Activated gamma-delta T cell (primary cell): ENCODE data around the gene TAF6.
A peak's percentile ranks its signal among the peaks of the same experiment; 100 is the strongest.
"Not testable (repeated sequence)": the region's sequence is repeated elsewhere in the genome, so short reads cannot be mapped to it uniquely, and the experiment has no call there.

Experiments used
- DNase-seq: peaks from one replicate; lab custom pipeline; 2025; lab: John Stamatoyannopoulos, UW

TAF6 gene

DNA sequence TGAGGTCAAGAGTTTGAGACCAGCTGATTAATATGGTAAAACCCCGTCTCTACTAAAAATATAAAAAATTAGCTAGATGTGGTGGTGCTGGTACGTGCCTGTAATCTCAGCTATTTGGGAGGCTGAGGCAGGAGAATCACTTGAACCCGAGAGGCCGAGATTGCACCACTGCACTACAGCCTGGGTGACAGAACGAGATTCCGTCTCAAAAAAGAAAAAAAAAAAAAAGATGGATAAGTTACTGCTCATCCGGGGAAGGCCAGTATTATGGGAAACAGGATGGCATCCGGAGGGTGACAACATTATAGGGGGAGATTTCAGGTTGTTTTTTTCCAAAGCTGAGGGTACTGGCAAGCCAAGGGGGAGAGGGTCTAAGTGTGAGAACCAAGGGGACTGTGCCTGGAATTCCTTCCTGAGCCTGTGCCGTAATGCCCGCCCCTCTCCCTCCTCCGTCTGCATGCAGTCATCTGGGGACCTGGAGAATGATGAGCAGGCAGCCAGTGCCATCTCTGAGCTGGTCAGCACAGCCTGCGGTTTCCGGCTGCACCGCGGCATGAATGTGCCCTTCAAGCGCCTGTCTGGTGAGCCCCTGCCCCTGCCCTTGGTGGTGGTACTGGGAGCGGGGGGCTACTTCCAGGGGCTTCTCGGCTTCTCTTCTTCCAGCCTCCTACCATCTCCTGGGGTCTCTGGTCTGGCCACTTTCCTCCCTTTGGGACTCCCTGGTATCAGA is 33.9 kb upstream of the TAF6 start:
- DNase-seq, result no peak

DNA sequence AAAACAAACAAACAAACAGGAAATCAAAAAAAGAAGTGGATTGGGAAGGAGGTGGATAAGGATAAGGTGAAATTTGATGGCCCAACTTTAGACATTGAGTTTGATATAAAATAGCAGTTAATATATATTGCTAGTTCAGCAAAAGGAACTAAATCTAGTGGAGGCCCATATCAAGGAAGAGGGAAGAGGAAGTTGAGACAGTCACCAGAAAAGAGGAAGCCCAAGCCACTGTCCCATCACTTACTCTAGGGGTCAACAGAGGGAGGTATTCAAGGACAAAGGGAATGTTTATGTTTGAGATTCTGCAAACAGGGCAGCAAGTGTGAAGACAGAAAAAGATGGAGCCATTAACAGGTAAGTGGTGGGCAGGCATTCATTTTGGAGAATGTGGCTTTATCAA is 33.2 kb upstream of the TAF6 start:
- no peak for DNase-seq

DNA sequence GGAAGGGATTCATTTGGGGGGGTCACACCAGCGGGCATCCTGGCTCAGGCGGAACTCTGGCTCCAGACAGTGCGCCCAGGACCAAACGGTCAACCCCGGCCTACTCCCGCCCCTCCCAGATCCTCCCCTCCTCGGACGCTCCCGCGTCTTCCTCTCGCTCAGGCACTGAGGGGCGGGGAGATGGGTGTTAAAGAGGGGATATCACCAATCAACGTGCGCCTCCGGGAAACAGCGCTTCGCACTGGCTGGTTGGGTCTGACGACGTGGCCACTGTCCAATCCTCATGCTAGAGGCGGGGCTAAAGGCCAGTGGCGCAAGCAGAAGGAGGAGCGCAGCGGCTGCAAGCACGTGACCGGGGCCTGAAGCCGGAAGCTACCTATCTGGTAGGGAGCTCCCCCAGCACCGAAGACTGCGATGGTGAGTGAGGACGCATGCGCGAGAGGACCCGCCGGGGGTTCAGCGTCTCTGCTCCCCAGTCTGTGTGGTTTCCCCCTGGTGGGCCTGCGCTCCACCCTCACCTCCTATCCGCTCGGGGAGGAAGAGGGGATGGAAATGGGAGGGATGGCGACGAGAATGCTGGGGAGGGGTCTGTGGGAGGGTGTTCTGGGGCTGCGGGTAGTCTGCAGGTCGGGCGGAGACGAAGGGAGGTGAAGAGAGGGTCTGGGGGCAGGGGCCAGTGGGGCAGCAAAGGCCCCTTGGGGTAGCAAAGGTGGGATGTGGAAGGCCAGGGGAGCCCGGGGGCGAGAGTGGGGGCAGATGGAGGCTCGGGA is 29.6 kb upstream of the TAF6 start, which contains the start of gene LAMTOR4:
Gene LAMTOR4 (plus strand): TSS at position 360 of the 770 bp plus-strand sequence. CDS start 55 bp downstream, at position 415.
- peak; percentile 87 for DNase-seq

DNA sequence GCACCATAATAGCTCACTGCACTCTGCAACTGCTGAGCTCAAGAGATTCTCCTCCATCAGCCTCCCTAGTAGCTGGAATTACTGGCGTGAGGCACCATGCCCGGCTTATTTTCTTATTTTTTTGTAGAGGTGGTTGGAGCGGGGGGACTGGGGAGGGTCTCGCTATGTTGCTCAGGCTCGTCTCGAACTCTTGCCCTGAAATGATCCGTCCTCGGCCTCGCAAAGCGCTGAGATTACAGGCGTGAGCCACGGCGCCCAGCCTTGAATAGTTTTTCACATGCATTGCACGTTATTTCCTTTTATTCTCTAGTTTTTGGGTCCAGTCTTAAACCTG is 29.0 kb upstream of the TAF6 start:
- DNase-seq, result no peak

DNA sequence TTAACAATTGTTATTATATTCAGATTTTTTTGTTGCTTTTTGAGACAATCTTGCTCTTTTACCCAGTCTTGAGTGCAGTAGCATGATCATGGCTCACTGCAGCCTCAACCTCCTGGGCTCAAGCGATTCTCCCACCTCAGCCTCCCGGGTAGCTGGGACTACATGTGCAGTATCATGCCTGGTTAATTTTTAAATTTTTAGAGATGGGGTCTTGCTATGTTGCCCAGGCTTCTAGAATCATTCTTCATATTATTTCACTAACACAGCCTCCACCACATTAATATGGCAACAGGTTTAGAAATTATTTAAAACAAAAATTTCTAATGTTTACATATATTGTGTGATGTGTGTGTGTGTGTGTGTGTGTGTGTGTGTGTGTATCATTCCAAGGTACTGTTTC is 28.1 kb upstream of the TAF6 start:
- DNase-seq, result no peak

DNA sequence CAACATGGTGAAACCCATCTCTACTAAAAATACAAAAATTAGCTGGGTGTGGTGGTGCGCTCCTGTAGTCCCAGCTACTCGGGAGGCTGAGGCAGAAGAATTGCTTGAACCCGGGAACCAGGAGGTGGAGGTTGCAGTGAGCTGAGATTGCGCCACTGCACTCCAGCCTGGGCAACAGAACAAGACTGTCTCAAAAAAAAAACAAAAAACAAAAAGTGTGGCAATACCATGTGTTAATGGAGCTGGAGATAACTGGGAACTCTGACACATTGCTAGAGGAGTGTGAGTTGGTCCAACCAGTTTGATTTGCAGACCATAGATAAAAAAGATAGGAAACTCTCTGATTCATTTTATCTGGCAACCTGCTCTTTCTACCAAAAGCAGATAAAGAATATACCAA is 27.2 kb upstream of the TAF6 start:
- DNase-seq, result not testable (repeated sequence)

DNA sequence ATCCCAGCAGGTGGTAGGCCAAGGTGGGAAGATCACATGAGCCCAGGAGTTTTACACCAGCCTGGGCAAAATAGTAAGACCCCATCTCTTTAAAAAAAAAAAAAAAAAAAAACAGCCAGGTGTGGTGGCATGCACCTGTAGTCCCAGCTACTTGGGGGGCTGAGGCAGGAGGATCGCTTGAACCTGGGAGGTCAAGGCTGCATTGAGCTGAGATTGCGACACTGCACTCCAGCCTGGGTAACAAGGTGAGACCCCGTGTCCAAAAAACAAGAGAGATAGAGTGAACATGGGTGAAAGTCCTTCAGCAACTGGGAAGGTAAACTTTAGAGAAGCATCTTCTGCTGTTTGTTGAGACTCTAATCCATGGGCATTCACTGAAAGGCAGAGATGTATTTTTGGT is 23.3 kb upstream of the TAF6 start:
- DNase-seq, result no peak

DNA sequence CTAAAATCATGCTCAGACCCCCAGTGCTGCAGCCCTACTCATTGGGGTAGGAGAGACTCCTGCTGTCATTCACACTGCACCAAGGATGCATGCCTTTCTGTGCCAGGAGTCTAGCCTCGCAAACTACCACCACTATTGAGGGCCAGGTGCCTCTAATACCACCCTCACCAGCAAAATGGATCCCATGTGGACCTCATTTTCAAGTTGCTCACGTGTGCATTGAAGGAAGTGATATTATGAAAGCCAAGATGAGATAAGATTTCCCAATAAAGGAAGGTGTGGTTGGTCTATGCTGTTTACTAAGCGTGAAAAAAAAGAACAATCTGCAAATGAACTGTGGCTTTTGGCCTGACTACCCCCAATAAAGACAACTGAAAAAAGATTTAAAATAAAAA is 22.4 kb upstream of the TAF6 start:
- DNase-seq, result no peak

DNA sequence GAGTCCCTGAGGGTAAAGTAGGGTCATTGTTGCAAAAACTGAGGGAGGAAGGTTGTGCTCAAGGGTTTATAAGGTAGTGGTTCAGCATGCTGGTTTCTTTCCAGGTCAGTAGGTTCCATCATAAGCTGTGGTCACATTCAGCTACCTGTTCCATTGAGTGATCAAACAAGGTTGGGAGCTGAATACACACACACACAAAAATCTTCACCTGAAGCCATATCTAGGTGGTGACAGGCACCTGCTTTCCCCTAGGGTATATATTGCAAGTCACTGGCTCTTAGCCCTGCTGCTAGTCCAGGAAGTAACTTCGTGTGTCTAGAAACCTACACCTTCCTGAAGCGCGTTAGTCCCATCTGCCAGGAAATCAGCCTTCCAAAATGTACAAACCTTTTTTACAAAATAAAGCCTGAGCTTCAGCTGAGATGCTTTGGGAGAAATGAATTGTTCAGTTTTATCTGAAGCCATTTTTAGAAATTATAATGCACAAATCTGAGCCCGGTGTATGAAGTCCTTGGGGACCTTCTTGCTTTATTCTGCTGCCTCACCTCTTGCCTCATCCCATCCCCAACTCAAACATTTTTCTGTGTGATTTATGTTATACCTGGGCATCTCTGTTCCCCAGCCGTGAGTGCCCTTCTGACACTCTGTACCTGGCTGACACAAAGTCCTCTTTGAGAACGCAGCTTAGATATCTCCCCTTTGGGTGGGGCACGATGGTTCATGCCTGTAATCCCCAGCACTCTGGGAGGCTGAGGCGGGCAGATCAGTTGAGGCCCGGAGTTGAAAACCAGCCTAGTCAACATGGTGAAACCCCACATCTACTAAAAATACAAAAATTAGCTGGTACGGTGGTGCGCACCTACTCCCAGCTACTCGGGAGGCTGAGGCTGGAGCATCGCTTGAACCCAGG is 18.9 kb upstream of the TAF6 start:
- no peak for DNase-seq

DNA sequence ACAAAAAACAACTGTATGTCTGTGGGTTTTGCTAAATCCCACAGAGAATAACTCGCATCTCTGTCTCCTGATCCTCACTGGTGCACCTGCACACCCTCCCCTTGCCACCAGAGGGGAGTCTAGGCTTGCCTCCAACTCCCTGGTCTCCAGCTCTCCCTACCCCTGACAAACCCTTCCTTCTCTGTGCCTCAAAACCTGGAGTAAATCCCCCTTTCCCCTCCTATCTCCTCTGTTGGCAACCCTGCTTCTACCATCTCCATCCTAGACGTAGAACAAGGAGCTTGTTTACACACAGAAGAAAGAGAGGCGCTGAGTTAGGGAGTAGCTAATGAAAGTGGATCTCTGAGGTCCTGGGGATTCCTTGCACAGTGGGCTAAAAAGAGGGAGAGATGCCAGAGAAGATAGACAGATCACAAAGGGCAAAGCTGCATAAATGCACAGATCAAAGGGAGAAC is 13.6 kb upstream of the TAF6 start:
- no peak for DNase-seq

DNA sequence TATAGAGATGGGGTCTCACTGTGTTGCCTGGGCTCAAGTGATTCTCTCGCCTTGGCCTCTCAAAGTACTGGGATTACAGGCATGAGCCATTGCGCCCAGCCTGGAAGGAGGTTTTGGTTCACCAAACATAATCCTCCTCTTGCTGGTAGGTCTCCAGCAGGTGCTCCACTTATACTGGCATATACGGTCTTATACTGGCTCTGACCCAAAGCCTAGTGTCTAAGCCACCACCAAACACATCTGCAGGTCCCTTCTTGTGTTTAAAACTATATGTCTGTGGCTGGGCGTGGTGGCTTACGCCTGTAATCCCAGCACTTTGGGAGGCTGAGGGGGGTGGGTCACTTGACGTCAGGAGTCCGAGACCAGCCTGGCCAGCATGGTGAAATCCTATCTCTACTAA is 13.0 kb upstream of the TAF6 start:
- no peak for DNase-seq

DNA sequence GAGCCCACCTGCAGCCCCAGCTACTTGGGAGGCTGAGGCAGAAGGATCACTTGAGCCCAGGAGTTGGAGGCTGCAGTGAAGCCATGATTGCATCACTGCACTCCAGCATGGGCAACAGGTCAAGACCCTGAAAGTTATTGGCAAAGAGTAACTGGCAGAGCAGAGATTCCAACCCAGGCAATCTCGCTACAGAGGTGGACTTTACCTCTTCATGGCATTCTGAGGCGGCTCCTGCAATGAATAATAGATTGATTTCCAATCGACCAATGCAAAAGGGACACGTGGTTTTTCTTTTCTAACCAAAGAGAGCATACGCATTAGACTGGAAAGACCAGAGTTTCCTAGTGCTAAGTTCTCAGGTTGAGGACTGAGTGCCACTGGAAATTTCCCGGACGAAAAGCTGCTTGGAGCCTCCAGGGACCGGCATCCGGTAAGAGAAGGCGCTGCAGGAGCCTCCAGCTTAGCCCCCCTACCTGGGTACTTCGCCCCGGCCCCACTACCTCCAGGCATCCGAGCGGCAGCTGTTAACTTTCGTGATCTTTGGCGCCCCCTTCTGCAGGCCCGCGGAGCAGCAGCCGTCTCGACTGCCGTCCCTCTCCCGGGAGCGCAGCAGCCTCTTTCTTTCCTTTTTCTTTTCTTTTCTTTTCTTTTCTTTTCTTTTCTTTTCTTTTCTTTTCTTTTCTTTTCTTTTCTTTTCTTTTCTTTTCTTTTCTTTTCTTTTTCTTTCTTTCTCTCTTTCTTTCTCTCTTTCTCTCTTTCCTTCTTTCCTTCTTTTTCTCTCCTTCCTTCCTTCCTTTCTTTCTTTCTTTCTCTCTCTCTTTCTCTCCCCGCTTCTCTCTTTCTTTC is 11.7 kb upstream of the TAF6 start:
- DNase-seq, result peak; percentile 44

DNA sequence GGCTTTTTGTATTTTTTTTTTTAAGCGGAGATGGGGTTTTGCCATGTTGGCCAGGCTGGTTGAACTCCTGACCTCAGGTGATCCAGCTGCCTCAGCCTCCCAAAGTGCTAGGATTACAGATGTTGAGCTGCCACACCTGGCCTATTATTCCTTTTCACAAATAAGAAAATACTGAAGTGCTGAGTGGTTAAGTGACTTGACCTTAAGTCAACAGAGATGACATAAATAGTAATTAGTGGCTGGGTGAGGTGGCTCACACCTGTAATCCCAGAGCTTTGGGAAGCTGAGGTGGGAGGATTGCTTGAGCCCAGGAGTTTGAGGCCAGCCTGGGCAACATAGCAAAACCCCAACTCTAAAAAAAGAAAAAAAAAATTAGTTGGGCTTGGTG is 11.1 kb upstream of the TAF6 start:
- not testable (repeated sequence) for DNase-seq

DNA sequence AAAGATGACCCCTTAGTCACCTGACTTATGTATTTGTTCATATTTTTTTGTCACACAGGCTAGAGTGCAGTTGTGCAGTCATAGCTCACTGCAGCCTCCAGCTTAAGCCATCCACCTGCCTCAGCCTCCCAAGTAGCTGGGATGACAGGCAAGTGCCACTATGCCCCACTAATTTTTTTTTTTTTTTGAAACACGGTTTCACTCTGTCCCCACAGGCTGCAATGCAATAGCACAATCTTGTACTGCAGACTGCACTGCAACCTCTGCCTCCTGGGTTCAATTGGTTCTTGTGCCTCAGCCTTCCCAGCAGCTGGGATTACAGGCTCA is 9.4 kb upstream of the TAF6 start:
- DNase-seq, result no peak

DNA sequence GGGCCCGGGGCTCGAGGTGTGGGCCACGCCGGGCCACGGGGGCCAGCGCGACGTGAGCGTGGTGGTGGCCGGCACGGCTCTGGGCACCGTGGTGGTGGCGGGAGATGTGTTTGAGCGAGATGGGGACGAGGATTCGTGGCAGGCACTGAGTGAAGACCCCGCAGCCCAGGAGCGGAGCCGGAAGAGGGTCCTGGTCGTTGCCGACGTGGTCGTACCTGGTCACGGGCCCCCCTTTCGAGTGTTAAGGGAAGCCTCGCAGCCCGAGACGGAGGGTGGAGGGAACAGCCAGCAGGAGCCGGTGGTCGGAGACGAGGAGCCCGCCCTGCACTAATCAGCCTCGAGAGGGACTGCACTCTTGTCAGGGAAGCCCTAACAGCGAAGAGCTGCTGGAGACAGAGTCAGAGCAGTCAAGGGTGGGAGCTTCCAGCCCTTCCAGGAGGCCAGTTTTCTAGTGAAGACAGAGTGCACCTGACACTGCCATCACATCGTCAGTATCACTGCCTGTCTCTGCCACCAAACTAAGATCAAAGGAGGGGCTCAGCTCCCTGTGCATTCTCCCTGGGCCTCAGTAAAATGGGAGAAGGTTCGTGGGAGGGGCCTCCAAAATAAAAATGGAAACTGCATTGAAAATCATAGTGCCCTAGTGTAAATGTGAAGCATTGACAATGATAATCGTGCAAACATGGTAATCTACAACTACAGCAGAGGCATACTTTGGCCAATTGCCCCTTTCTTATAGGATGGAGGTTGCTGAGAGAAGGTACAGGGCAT is 8.9 kb upstream of the TAF6 start:
- no peak for DNase-seq

DNA sequence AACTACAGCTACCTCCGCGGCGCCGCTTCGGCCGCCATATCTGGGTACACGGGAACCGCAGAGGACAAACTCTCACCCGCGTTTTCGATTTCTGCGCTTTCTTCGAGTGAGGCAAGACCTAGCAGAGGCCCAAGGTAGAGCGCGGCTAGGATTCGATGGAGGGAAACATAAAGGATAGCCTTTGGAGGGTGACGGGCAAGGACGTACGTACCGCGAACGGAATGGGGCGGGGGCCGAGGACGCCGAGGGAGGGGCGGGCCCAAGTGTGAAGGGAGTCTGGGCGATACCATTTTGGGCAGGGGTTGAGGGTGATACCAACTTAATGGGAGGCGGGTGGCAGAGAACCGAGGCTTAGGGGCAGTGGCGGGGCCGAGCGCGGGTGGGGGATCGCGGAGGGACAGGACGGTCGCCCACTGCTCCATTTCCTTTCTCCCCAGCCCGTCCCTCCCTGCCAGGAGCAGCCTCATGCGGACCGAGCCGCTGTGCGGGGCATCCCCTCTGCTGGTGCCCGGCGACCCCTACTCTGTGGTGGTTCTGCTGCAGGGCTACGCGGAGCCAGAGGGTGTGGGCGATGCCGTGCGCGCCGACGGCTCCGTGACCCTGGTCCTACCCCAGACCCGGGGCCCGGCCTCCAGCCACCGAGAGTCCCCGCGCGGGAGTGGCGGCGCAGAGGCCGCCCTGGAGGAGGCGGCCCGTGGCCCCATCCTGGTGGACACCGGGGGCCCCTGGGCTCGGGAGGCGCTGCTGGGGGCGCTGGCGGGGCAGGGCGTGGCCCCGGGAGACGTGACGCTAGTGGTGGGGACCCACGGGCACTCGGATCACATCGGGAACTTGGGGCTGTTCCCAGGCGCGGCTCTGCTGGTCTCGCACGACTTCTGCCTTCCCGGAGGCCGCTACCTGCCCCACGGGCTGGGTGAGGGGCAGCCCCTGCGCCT is 8.0 kb upstream of the TAF6 start, which contains the start of gene MBLAC1:
Gene MBLAC1 (plus strand): TSS at position 37 of the 935 bp plus-strand sequence. CDS start 429 bp downstream, at position 466.
- DNase-seq, result peak; percentile 68

DNA sequence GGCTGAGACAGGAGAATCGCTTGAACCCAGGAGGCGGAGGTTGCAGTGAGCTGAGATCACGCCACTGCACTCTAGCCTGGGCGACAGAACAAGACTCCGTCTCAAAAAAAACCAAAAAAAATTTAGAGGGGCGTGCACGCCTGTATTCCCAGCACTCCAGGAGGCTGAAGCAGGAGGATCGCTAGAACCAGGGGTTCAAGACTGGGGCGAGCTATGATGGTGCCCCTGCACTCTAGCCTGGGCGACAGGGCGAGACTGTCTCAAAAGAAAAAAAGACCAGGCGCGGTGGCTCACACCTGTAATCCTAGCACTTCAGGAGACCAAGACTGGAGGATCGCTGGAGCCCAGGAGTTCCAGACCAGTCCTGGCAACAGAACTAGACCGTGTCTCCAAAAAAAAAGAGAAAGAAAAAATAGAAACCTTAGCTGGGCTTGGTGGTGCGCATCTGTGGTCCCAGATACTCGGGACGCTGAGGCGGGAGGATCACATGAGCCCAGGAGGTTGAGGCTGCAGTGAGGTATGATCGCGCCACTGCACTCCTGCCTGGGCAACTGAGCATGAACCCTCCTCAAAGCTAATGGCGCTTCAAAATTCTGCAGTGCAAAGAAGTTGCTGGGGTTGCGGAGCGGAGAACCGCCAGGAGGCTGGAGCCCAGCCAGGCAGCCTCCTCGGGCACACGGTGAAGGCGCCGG is 7.2 kb upstream of the TAF6 start:
- DNase-seq, result no peak

DNA sequence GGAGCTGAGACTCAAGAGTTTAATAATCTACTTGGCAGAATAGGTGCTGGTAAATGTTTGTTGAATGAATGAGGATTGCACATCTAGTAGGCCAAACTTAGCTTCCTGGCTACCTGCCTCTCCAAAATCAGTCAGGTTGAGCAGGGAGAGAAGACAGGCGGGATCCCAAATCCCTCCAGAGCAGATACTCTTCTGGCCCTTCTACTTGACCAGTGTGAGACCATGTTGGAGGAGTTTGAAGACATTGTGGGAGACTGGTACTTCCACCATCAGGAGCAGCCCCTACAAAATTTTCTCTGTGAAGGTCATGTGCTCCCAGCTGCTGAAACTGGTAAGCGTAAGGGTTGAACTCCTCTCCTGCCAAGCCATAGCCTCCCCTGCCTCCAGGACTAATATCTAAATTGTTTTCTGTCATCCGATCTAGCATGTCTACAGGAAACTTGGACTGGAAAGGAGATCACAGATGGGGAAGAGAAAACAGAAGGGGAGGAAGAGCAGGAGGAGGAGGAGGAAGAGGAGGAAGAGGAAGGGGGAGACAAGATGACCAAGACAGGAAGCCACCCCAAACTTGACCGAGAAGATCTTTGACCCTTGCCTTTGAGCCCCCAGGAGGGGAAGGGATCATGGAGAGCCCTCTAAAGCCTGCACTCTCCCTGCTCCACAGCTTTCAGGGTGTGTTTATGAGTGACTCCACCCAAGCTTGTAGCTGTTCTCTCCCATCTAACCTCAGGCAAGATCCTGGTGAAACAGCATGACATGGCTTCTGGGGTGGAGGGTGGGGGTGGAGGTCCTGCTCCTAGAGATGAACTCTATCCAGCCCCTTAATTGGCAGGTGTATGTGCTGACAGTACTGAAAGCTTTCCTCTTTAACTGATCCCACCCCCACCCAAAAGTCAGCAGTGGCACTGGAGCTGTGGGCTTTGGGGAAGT is 5.4 kb upstream of the TAF6 start:
- no peak for DNase-seq
